ENCODE measurements around the gene ID1. TPM values are rescaled to one million over a fixed set of nuclear protein-coding genes. Genes with fewer than 3 reads are reported as not detected.

Gene ID1
- total and polyA plus RNA-seq, 2 of the 13 experiments (the other 11 are each of a cell fraction or from before 2014, with no cell fraction given), result 320 to 419 TPM

DNA sequence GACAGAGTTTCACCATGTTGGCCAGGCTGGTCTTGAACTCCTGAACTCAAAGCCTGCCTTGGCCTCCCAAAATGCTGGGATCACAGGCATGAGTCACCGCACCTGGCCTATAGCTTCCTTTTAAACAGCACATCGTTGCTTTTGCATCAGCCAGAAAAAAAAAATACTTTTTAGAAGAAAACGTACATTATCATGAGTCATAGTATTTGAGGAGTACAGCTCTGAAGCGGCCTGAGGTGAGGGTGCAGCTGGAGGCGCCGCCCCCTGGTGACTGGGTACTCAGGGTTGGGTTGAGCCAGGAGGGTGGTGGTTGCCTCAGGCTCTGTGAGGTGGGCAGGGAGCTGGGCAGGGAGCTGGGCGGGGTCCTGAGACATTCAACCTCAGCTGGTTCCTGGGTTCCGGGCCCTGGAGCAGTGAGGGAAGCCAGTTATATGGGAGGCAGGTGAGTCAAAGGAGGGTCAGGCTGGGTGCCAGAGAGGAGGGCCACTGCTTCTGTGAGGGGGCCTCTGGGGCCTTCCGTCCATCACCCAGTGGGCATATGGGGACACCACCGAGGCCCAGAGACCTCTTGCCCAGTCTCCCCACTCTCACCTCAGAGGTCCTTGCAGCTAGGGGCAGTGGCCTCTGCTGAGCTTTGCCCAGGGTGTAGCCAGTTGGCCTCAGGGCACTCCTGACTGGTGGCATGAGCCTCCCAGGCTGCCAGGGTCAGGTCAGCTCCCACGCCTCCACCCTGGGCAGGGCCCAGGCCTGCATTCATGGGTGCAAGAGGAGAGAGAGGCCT lies 11.7 kb upstream of the ID1 start (continued):
- TF ChIP-seq ZNF75D (CRISPR knock-in tag; IDR thresholded peaks at IDR 0.05; ENCODE audit: borderline replicate concordance) (no peak), ZNF615 (CRISPR knock-in tag; IDR thresholded peaks at IDR 0.05; ENCODE audit: borderline replicate concordance) (no peak; the same call in 1 of the 2 replicates), SOX13 (IDR thresholded peaks at IDR 0.05) (no peak), SOX13 (CRISPR knock-in tag; conservative IDR thresholded peaks at IDR 0.05 in 1 of 2, IDR thresholded peaks at IDR 0.05 in 1 of 2) (0 out of 4 replicates have a peak, but pooled peaks of 1 of the 2 experiments have one; percentile 10), NFKB2 (CRISPR knock-in tag; IDR thresholded peaks at IDR 0.05; ENCODE audit: borderline replicate concordance) (no peak), ZNF766 (CRISPR knock-in tag; IDR thresholded peaks at IDR 0.05; ENCODE audit: borderline replicate concordance) (no peak), YY1 (IDR thresholded peaks at IDR 0.05; ENCODE audit: insufficient read depth, insufficient replicate concordance, low read depth, low read length) (peak; percentile 40), SUZ12 (IDR thresholded peaks at IDR 0.05; ENCODE audit: low read depth, low read length) (no peak), PHF5A (CRISPR knock-in tag; IDR thresholded peaks at IDR 0.05; ENCODE audit: low read depth, unreplicated experiment) (no peak)
- TF ChIP-seq, protein P1, sequence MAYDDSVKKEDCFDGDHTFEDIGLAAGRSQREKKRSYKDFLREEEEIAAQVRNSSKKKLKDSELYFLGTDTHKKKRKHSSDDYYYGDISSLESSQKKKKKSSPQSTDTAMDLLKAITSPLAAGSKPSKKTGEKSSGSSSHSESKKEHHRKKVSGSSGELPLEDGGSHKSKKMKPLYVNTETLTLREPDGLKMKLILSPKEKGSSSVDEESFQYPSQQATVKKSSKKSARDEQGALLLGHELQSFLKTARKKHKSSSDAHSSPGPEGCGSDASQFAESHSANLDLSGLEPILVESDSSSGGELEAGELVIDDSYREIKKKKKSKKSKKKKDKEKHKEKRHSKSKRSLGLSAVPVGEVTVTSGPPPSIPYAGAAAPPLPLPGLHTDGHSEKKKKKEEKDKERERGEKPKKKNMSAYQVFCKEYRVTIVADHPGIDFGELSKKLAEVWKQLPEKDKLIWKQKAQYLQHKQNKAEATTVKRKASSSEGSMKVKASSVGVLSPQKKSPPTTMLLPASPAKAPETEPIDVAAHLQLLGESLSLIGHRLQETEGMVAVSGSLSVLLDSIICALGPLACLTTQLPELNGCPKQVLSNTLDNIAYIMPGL (CRISPR knock-in tag; IDR thresholded peaks at IDR 0.05; ENCODE audit: borderline replicate concordance in 1 of 2, low read depth in 1 of 2), result peak; percentile 52 to 57; a peak in 1 of 4 replicates
- TF ChIP-seq, protein P2, sequence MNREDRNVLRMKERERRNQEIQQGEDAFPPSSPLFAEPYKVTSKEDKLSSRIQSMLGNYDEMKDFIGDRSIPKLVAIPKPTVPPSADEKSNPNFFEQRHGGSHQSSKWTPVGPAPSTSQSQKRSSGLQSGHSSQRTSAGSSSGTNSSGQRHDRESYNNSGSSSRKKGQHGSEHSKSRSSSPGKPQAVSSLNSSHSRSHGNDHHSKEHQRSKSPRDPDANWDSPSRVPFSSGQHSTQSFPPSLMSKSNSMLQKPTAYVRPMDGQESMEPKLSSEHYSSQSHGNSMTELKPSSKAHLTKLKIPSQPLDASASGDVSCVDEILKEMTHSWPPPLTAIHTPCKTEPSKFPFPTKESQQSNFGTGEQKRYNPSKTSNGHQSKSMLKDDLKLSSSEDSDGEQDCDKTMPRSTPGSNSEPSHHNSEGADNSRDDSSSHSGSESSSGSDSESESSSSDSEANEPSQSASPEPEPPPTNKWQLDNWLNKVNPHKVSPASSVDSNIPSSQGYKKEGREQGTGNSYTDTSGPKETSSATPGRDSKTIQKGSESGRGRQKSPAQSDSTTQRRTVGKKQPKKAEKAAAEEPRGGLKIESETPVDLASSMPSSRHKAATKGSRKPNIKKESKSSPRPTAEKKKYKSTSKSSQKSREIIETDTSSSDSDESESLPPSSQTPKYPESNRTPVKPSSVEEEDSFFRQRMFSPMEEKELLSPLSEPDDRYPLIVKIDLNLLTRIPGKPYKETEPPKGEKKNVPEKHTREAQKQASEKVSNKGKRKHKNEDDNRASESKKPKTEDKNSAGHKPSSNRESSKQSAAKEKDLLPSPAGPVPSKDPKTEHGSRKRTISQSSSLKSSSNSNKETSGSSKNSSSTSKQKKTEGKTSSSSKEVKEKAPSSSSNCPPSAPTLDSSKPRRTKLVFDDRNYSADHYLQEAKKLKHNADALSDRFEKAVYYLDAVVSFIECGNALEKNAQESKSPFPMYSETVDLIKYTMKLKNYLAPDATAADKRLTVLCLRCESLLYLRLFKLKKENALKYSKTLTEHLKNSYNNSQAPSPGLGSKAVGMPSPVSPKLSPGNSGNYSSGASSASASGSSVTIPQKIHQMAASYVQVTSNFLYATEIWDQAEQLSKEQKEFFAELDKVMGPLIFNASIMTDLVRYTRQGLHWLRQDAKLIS (CRISPR knock-in tag; IDR thresholded peaks at IDR 0.05), result 0 out of 2 replicates have a peak, but pooled peaks have one; percentile 27
- TF ChIP-seq, protein P3, sequence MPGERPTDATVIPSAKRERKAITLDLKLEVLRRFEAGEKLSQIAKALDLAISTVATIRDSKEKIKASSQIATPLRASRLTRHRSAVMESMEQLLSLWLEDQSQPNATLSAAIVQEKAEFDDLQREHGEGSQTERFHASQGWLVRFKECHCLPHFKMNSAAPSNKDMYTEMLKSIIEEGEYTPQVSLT (CRISPR knock-in tag; IDR thresholded peaks at IDR 0.05; ENCODE audit: borderline replicate concordance, low read depth), result no peak
- TF ChIP-seq, protein P4, sequence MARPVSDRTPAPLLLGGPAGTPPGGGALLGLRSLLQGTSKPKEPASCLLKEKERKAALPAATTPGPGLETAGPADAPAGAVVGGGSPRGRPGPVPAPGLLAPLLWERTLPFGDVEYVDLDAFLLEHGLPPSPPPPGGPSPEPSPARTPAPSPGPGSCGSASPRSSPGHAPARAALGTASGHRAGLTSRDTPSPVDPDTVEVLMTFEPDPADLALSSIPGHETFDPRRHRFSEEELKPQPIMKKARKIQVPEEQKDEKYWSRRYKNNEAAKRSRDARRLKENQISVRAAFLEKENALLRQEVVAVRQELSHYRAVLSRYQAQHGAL (CRISPR knock-in tag; IDR thresholded peaks at IDR 0.05; ENCODE audit: not compliant biosample characterization), result no peak
- TF ChIP-seq, protein P5, sequence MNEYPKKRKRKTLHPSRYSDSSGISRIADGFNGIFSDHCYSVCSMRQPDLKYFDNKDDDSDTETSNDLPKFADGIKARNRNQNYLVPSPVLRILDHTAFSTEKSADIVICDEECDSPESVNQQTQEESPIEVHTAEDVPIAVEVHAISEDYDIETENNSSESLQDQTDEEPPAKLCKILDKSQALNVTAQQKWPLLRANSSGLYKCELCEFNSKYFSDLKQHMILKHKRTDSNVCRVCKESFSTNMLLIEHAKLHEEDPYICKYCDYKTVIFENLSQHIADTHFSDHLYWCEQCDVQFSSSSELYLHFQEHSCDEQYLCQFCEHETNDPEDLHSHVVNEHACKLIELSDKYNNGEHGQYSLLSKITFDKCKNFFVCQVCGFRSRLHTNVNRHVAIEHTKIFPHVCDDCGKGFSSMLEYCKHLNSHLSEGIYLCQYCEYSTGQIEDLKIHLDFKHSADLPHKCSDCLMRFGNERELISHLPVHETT (CRISPR knock-in tag; conservative IDR thresholded peaks at IDR 0.05), result 0 out of 2 replicates have a peak, but pooled peaks have one; percentile 26
- TF ChIP-seq, protein P6, sequence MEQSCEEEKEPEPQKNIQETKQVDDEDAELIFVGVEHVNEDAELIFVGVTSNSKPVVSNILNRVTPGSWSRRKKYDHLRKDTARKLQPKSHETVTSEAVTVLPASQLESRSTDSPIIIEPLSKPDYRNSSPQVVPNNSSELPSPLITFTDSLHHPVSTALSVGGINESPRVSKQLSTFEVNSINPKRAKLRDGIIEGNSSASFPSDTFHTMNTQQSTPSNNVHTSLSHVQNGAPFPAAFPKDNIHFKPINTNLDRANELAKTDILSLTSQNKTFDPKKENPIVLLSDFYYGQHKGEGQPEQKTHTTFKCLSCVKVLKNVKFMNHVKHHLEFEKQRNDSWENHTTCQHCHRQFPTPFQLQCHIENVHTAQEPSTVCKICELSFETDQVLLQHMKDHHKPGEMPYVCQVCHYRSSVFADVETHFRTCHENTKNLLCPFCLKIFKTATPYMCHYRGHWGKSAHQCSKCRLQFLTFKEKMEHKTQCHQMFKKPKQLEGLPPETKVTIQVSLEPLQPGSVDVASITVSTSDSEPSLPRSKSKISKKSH (CRISPR knock-in tag; IDR thresholded peaks at IDR 0.05; ENCODE audit: borderline replicate concordance), result peak; percentile 32; the same call in 1 of the 2 replicates

All from HepG2 (cell line).